Measurements from ENCODE around the gene TIMM29. TPM values are rescaled to one million over a fixed set of nuclear protein-coding genes. Genes with fewer than 3 reads are reported as not detected.

TIMM29 gene
- polyA plus RNA-seq, 2 of the 4 experiments (the other 2 are of a cell fraction) = 9.1 to 20.5 TPM

GRCh38 chr19:10966809-10967208 is 38.2 kb downstream of the TIMM29 start:
- Histone ChIP-seq H3K4me2 (no peak overlapping the region), H3K9me3 (no peaks in the 10 kb centered on the region), H3K4me1 (peaks cover 12% of the 10 kb centered on the region; the same call in 2 of the 3 replicates), H3K27ac (no peak overlapping the region), H3K4me3 (no peak overlapping the region)
- FAIRE-seq (no peak), DNase-seq (ENCODE audit: low read depth in 1 of 2, low spot score in 1 of 2) (no peak), ATAC-seq (no peak)
- TF ChIP-seq RAD21 (conservative IDR thresholded peaks at IDR 0.05 in 1 of 2, IDR thresholded peaks at IDR 0.05 in 1 of 2) (no peak), SMC3 (IDR thresholded peaks at IDR 0.05) (no peak), EHMT2 (IDR thresholded peaks at IDR 0.05; ENCODE audit: low read depth) (no peak), RFX5 (IDR thresholded peaks at IDR 0.05) (no peak), HOXB13 (CRISPR knock-in tag; IDR thresholded peaks at IDR 0.05; ENCODE audit: low read depth) (no peak), NFE2L2 (conservative IDR thresholded peaks at IDR 0.05; ENCODE audit: low read length) (no peak), HES2 (IDR thresholded peaks at IDR 0.05) (no peak), FOXS1 (CRISPR knock-in tag; IDR thresholded peaks at IDR 0.05) (no peak), HEYL (CRISPR knock-in tag; IDR thresholded peaks at IDR 0.05) (no peak), E2F6 (IDR thresholded peaks at IDR 0.05; ENCODE audit: borderline replicate concordance, low read depth) (no peak), ZSCAN20 (CRISPR knock-in tag; IDR thresholded peaks at IDR 0.05) (no peak), EP300 (IDR thresholded peaks at IDR 0.05) (no peak), MAZ (IDR thresholded peaks at IDR 0.05; ENCODE audit: borderline replicate concordance, low read depth, low read length) (no peak)
- CTCF ChIA-PET = interaction anchor here (1.4 to 1.9 kb wide), 2 partner anchors 25 to 30 kb away, joined by 6 to 7 read pairs; no protein-coding TSS in a partner anchor
- WGBS (ENCODE audit: missing lambda C conversion rate) = 73% methylated on average over 8 of the region's 8 CpGs
- POLR2A ChIA-PET = no interaction called here

GRCh38 chr19:10968527-10969135 is 40.0 kb downstream of the TIMM29 start:
- ChIA-PET CTCF (no interaction called here), POLR2A (no interaction called here)
- DNase-seq (ENCODE audit: low read depth in 1 of 2, low spot score in 1 of 2) (no peak), ATAC-seq (no peak), FAIRE-seq (no peak)
- Histone ChIP-seq H3K9me3 (no peaks in the 10 kb centered on the region), H3K4me1 (peaks cover 6% of the 10 kb centered on the region; the same call in 2 of the 3 replicates), H3K4me3 (no peak overlapping the region), H3K27ac (no peak overlapping the region), H3K4me2 (no peak overlapping the region)
- WGBS (ENCODE audit: missing lambda C conversion rate) = 79% methylated on average over 9 of the region's 10 CpGs
- TF ChIP-seq CBX8 (IDR thresholded peaks at IDR 0.05) (no peak), MYC (IDR thresholded peaks at IDR 0.05; ENCODE audit: borderline replicate concordance, low read length) (no peak)

GRCh38 chr19:10971107-10971726 is 42.6 kb downstream of the TIMM29 start:
- ChIA-PET CTCF (interaction anchor here (0.8 kb wide), 1 partner anchor 42 kb away, joined by 3 read pairs; no protein-coding TSS in a partner anchor), POLR2A (no interaction called here)
- TF ChIP-seq RFX5 (IDR thresholded peaks at IDR 0.05) (no peak), MAZ (IDR thresholded peaks at IDR 0.05; ENCODE audit: borderline replicate concordance, low read depth, low read length) (no peak), POLR2A (IDR thresholded peaks at IDR 0.05; ENCODE audit: low read length) (no peak), NPAS2 (CRISPR knock-in tag; IDR thresholded peaks at IDR 0.05; ENCODE audit: borderline replicate concordance) (no peak), RAD21 (conservative IDR thresholded peaks at IDR 0.05 in 1 of 2, IDR thresholded peaks at IDR 0.05 in 1 of 2) (no peak), EP300 (IDR thresholded peaks at IDR 0.05) (no peak), MAX (IDR thresholded peaks at IDR 0.05) (no peak), MYC (IDR thresholded peaks at IDR 0.05; ENCODE audit: borderline replicate concordance, low read length) (no peak), HEYL (CRISPR knock-in tag; IDR thresholded peaks at IDR 0.05) (no peak), RCOR1 (IDR thresholded peaks at IDR 0.05; ENCODE audit: low read depth, low read length) (no peak), ZFP36 (IDR thresholded peaks at IDR 0.05; ENCODE audit: borderline replicate concordance, partially characterized antibody) (no peak), CBX2 (IDR thresholded peaks at IDR 0.05; ENCODE audit: borderline replicate concordance, low read depth) (no peak), CHD4 (IDR thresholded peaks at IDR 0.05; ENCODE audit: borderline replicate concordance) (no peak), TFCP2L1 (CRISPR knock-in tag; IDR thresholded peaks at IDR 0.05) (no peak), FOSL2 (IDR thresholded peaks at IDR 0.05) (no peak), FOSL2 (CRISPR knock-in tag; IDR thresholded peaks at IDR 0.05) (no peak), KDM5A (IDR thresholded peaks at IDR 0.05) (no peak)
- Histone ChIP-seq H3K27ac (no peak overlapping the region), H3K4me3 (no peak overlapping the region), H3K4me1 (peaks cover 15% of the 10 kb centered on the region), H3K9me3 (no peaks in the 10 kb centered on the region), H3K4me2 (no peak overlapping the region)
- ATAC-seq (no peak), DNase-seq (ENCODE audit: low read depth in 1 of 2, low spot score in 1 of 2) (no peak), FAIRE-seq (no peak)
- WGBS (ENCODE audit: missing lambda C conversion rate) = 94% methylated on average over 8 of the region's 8 CpGs

All from A549 (cell line).